GM19240 (cell line): ENCODE data around the gene MAN1A1.

Source experiments
- DNase-seq: peaks from one replicate; pipeline ENCODE4 v3.0.0; 2011; ENCODE audit warnings: low spot score; ENCODE audit not compliant: insufficient read length

The MAN1A1 gene

GRCh38 chr6:119326291-119327005, 23.1 kb downstream of the MAN1A1 start:
- no peak for DNase-seq

GRCh38 chr6:119325559-119326265, 23.8 kb downstream of the MAN1A1 start:
- DNase-seq = no peak

- DNase-seq = no peak
Observed at GRCh38 chr6:119324718-119325117, 24.8 kb downstream of the MAN1A1 start.

- DNase-seq = no peak
Observed at GRCh38 chr6:119323931-119324330, 25.6 kb downstream of the MAN1A1 start.

GRCh38 chr6:119323478-119323877, 26.1 kb downstream of the MAN1A1 start:
- no peak for DNase-seq

- no peak for DNase-seq
Observed at GRCh38 chr6:119322715-119323350, 26.7 kb downstream of the MAN1A1 start.

GRCh38 chr6:119322034-119322433, 27.5 kb downstream of the MAN1A1 start:
- DNase-seq = no peak

- DNase-seq = no peak
Observed at GRCh38 chr6:119319694-119320093, 29.9 kb downstream of the MAN1A1 start.

- DNase-seq = no peak
Observed at GRCh38 chr6:119318730-119319129, 30.8 kb downstream of the MAN1A1 start.

GRCh38 chr6:119318176-119318575, 31.4 kb downstream of the MAN1A1 start:
- no peak for DNase-seq

- DNase-seq = no peak
Observed at GRCh38 chr6:119317007-119317406, 32.6 kb downstream of the MAN1A1 start.

GRCh38 chr6:119314885-119315272, 34.7 kb downstream of the MAN1A1 start:
- no peak for DNase-seq

- no peak for DNase-seq
Observed at GRCh38 chr6:119313937-119314884, 35.4 kb downstream of the MAN1A1 start.

GRCh38 chr6:119312875-119313338, 36.7 kb downstream of the MAN1A1 start:
- DNase-seq = no peak

GRCh38 chr6:119312441-119312840, 37.1 kb downstream of the MAN1A1 start:
- DNase-seq = no peak

- DNase-seq = no peak
Observed at GRCh38 chr6:119311514-119312142, 37.9 kb downstream of the MAN1A1 start.

- DNase-seq = no peak
Observed at GRCh38 chr6:119310486-119311036, 39.0 kb downstream of the MAN1A1 start.

GRCh38 chr6:119308991-119309657, 40.4 kb downstream of the MAN1A1 start:
- no peak for DNase-seq

- no peak for DNase-seq
Observed at GRCh38 chr6:119308048-119308570, 41.5 kb downstream of the MAN1A1 start.

- DNase-seq = no peak
Observed at GRCh38 chr6:119307056-119307455, 42.5 kb downstream of the MAN1A1 start.
